Measurements from ENCODE around the gene TTC33.
"Not testable (repeated sequence)": the region's sequence is repeated elsewhere in the genome, so short reads cannot be mapped to it uniquely, and the experiment has no call there.

The TTC33 gene

GRCh38 chr5:40594811-40595210 is 160.9 kb downstream of the TTC33 start:
- Histone ChIP-seq H3K4me1 (ENCODE audit: insufficient read depth, low read length, poor library complexity, severe bottlenecking) (peaks cover 9% of the 10 kb centered on the region), H3K9me2 (replicated peaks; ENCODE audit: low read depth, low read length) (no peaks in the 10 kb centered on the region), H3K4me2 (ENCODE audit: low read depth, low read length, poor library complexity, severe bottlenecking) (no peak overlapping the region), H3K9ac (ENCODE audit: low read depth, low read length, poor library complexity, severe bottlenecking) (no peak overlapping the region), H3F3A (ENCODE audit: low read depth) (peaks cover 2% of the 10 kb centered on the region; the same call in 1 of the 2 replicates), H3K79me2 (ENCODE audit: insufficient read depth, low read length) (no peaks in the 10 kb centered on the region), H2AFZ (ENCODE audit: low read length) (no peak overlapping the region), H4K20me1 (ENCODE audit: insufficient read depth, low read length, poor library complexity, severe bottlenecking) (no peaks in the 10 kb centered on the region), H3K27me3 (ENCODE audit: insufficient read depth, low read length, poor library complexity, severe bottlenecking) (no peaks in the 10 kb centered on the region), H3K9me3 (ENCODE audit: insufficient read depth, low read depth, low read length) (no peaks in the 10 kb centered on the region), H3K4me3 (ENCODE audit: low read length, poor library complexity, severe bottlenecking) (no peak overlapping the region), H3K36me3 (ENCODE audit: insufficient read depth, low read length) (no peaks in the 10 kb centered on the region)
- TF ChIP-seq EZH2phosphoT487 (IDR thresholded peaks at IDR 0.05; ENCODE audit: borderline replicate concordance) (no peak), CTCF (conservative IDR thresholded peaks at IDR 0.05; ENCODE audit: low read length) (no peak)

GRCh38 chr5:40591727-40592396 is 163.9 kb downstream of the TTC33 start:
- H3K9me2 ChIP-seq (replicated peaks; ENCODE audit: low read depth, low read length); H3F3A ChIP-seq (ENCODE audit: low read depth); H3K4me1 ChIP-seq (ENCODE audit: insufficient read depth, low read length, poor library complexity, severe bottlenecking); H2AFZ ChIP-seq (ENCODE audit: low read length); H4K20me1 ChIP-seq (ENCODE audit: insufficient read depth, low read length, poor library complexity, severe bottlenecking); H3K27me3 ChIP-seq (ENCODE audit: insufficient read depth, low read length, poor library complexity, severe bottlenecking); H3K9ac ChIP-seq (ENCODE audit: low read depth, low read length, poor library complexity, severe bottlenecking); H3K9me3 ChIP-seq (ENCODE audit: insufficient read depth, low read depth, low read length); H3K36me3 ChIP-seq (ENCODE audit: insufficient read depth, low read length); H3K79me2 ChIP-seq (ENCODE audit: insufficient read depth, low read length): not testable (repeated sequence)
- Histone ChIP-seq H3K4me2 (ENCODE audit: low read depth, low read length, poor library complexity, severe bottlenecking) (peak overlapping the region; percentile 36), H3K4me3 (ENCODE audit: low read length, poor library complexity, severe bottlenecking) (peak overlapping the region; percentile 18)

GRCh38 chr5:40587376-40587775 is 168.4 kb downstream of the TTC33 start:
- no peaks in the 10 kb centered on the region for H3K36me3 ChIP-seq (ENCODE audit: insufficient read depth, low read length)
- no peak for TF ChIP-seq CTCF (conservative IDR thresholded peaks at IDR 0.05; ENCODE audit: low read length)
- TF ChIP-seq EZH2phosphoT487 (IDR thresholded peaks at IDR 0.05; ENCODE audit: borderline replicate concordance) = no peak
- H3K4me1 ChIP-seq (ENCODE audit: insufficient read depth, low read length, poor library complexity, severe bottlenecking) = peaks cover 9% of the 10 kb centered on the region
- H3K9me3 ChIP-seq (ENCODE audit: insufficient read depth, low read depth, low read length) = no peaks in the 10 kb centered on the region
- no peak overlapping the region for H3K9ac ChIP-seq (ENCODE audit: low read depth, low read length, poor library complexity, severe bottlenecking)
- peaks cover 2% of the 10 kb centered on the region; the same call in 1 of the 2 replicates for H3F3A ChIP-seq (ENCODE audit: low read depth)
- no peak overlapping the region for H2AFZ ChIP-seq (ENCODE audit: low read length)
- no peak overlapping the region for H3K4me2 ChIP-seq (ENCODE audit: low read depth, low read length, poor library complexity, severe bottlenecking)
- no peaks in the 10 kb centered on the region for H3K27me3 ChIP-seq (ENCODE audit: insufficient read depth, low read length, poor library complexity, severe bottlenecking)
- no peak overlapping the region for H3K4me3 ChIP-seq (ENCODE audit: low read length, poor library complexity, severe bottlenecking)
- no peaks in the 10 kb centered on the region for H3K79me2 ChIP-seq (ENCODE audit: insufficient read depth, low read length)
- H4K20me1 ChIP-seq (ENCODE audit: insufficient read depth, low read length, poor library complexity, severe bottlenecking) = no peaks in the 10 kb centered on the region
- H3K9me2 ChIP-seq (replicated peaks; ENCODE audit: low read depth, low read length) = no peaks in the 10 kb centered on the region
